K562 (cell line): ENCODE results near the gene CNTFR. TPM values are rescaled to one million over a fixed set of nuclear protein-coding genes. Genes with fewer than 3 reads are reported as not detected.
A peak's percentile ranks its signal among the peaks of the same experiment; 100 is the strongest.

Experiments used
- ATAC-seq: fragments of 200-7000 bp; cut with Tn5 transposase; 3 replicates; pipeline ENCODE4 v1.9.1; 2020; ENCODE audit warnings: moderate library complexity
- BruUV-seq: library from RNA; stranded (reverse); fragments of 400-500 nt; replicated peaks from 2 replicates; lab custom pipeline; 2021; lab: Mats Ljungman, UMichigan
- CTCF ChIA-PET: fragments of 300-600 bp; formaldehyde crosslinking; extraction: SDS; loops from one replicate; lab custom pipeline; 2021; ENCODE audit warnings: low intra/inter-chr PET ratio; lab: Yijun Ruan, JAX
- POLR2A ChIA-PET: fragments of 300-600, 350-650 bp; sonication (Branson Sonifier 250); formaldehyde crosslinking; extraction: SDS; loops from one replicate; lab custom pipeline; 2021; ENCODE audit warnings: antibody characterized with exemption, inconsistent platforms; lab: Yijun Ruan, JAX
- DNase-seq, 4 experiments: peaks; one replicate each; pipeline versions ENCODE4 v3.0.0 to v3.0.0-alpha.2; 2011 to 2018; ENCODE audit warnings: low spot score in 3 of 4, mixed read lengths in 3 of 4; ENCODE audit errors: extremely low read depth in 1 of 4
- FAIRE-seq: peaks from 2 replicates; lab custom pipeline; 2011; peaks lifted over from hg19 to GRCh38; lab: Jason Lieb, UNC
- H2AFZ ChIP-seq: 2 replicates; pipeline ENCODE4 v1.6.0; 2011; ENCODE audit warnings: low read depth, low read length, control low read depth, inconsistent platforms
- H3K27ac ChIP-seq: fragments of 200-600 bp; 3 replicates; pipeline ENCODE4 v1.8.0; 2011; ENCODE audit warnings: low read depth, mild to moderate bottlenecking, control low read depth, inconsistent platforms, low read length, moderate library complexity, mixed read lengths; ENCODE audit errors: extremely low read depth
- H3K27me3 ChIP-seq, 2 experiments: fragments of 300-600 bp in 1 of 2; 2 replicates in 1 of 2; 3 replicates in 1 of 2; pipeline versions ENCODE4 v1.6.0 to v1.8.0; 2011; ENCODE audit warnings: inconsistent platforms in 2 of 2, low read length in 2 of 2, mild to moderate bottlenecking in 1 of 2, mixed read lengths in 1 of 2, moderate library complexity in 1 of 2; ENCODE audit not compliant: control insufficient read depth in 2 of 2, insufficient read depth in 2 of 2
- H3K36me3 ChIP-seq: fragments of 300-600 bp; 3 replicates; pipeline ENCODE4 v1.8.0; 2011; ENCODE audit warnings: mild to moderate bottlenecking, low read length, inconsistent platforms; ENCODE audit not compliant: control insufficient read depth, insufficient read depth
- H3K4me1 ChIP-seq, 2 experiments: fragments of 200-600 bp in 1 of 2; replicated peaks in 1 of 2; 2 replicates in 1 of 2; 3 replicates in 1 of 2; pipeline versions ENCODE4 v1.5.1 to v1.8.0; 2011; ENCODE audit warnings: inconsistent platforms in 2 of 2, low read length in 2 of 2, mild to moderate bottlenecking in 1 of 2, mixed read lengths in 1 of 2, moderate library complexity in 1 of 2; ENCODE audit not compliant: control insufficient read depth in 2 of 2, insufficient read depth in 2 of 2
- H3K4me2 ChIP-seq: 2 replicates; pipeline ENCODE4 v1.6.1; 2011; ENCODE audit warnings: low read length, control low read depth, inconsistent platforms, mixed read lengths; ENCODE audit not compliant: insufficient read depth
- H3K4me3 ChIP-seq: fragments of 200-600 bp; sonication (generic), shearing (Covaris generic); 2 replicates; pipeline ENCODE4 v1.5.1; 2016; ENCODE audit warnings: control low read depth, inconsistent platforms
- H3K79me2 ChIP-seq: fragments of 200-600 bp; 3 replicates; pipeline ENCODE4 v1.8.0; 2011; ENCODE audit warnings: low read length, inconsistent platforms; ENCODE audit not compliant: control insufficient read depth, insufficient read depth
- H3K9ac ChIP-seq, 2 experiments: 2 replicates each; pipeline versions ENCODE4 v1.6.0 to v1.6.1; 2011; ENCODE audit warnings: low read depth in 2 of 2, low read length in 2 of 2, control low read depth in 1 of 2, inconsistent platforms in 1 of 2, mild to moderate bottlenecking in 1 of 2, mixed read lengths in 1 of 2; ENCODE audit not compliant: insufficient read depth in 1 of 2
- H3K9me1 ChIP-seq: one replicate; pipeline ENCODE4 v1.6.0; 2011; ENCODE audit warnings: inconsistent platforms, mild to moderate bottlenecking, low read length, moderate library complexity; ENCODE audit not compliant: control insufficient read depth, insufficient read depth
- H3K9me3 ChIP-seq: replicated peaks from 2 replicates; pipeline ENCODE4 v1.5.1; 2011; ENCODE audit warnings: low read depth, low read length, inconsistent platforms; ENCODE audit not compliant: control insufficient read depth, insufficient read depth
- H4K20me1 ChIP-seq: replicated peaks from 2 replicates; pipeline ENCODE4 v1.6.1; 2011; ENCODE audit warnings: low read length, inconsistent platforms, mixed read lengths; ENCODE audit not compliant: control insufficient read depth, insufficient read depth
- MYBL2 ChIP-seq, 2 experiments: fragments of 450-650 bp in 1 of 2; sonication (generic) in 1 of 2; formaldehyde crosslinking in 1 of 2; IDR thresholded peaks; 2 replicates each; pipeline versions ENCODE4 v1.6.1 to v1.8.1; 2017 to 2022; ENCODE audit warnings: borderline replicate concordance in 1 of 2, inconsistent platforms in 1 of 2, low read depth in 1 of 2, mild to moderate bottlenecking in 1 of 2, missing genetic modification reagents in 1 of 2, moderate library complexity in 1 of 2
- RFX1 ChIP-seq: fragments of 450-650 bp; IDR thresholded peaks from 2 replicates; pipeline ENCODE4 v1.6.1; 2016; ENCODE audit warnings: mild to moderate bottlenecking, moderate library complexity
- RREB1 ChIP-seq: fragments of 250-450 bp; sonication (Bioruptor Pico); IDR thresholded peaks from 2 replicates; pipeline ENCODE4 v1.4.0; 2020
- SMC3 ChIP-seq: conservative IDR thresholded peaks from 2 replicates; pipeline ENCODE4 v1.6.1; 2011; ENCODE audit warnings: low read depth, low read length, improper control_type of control experiment; ENCODE audit not compliant: insufficient read depth
- WGBS: fragments of 100-300 bp; shearing (Covaris generic); methylation state at CpG from one replicate; pipeline ENCODE4 v1.1.6; 2016; ENCODE audit warnings: low coverage, mixed read lengths; ENCODE audit not compliant: insufficient coverage; ENCODE audit errors: missing lambda C conversion rate; 5-methylcytosine and 5-hydroxymethylcytosine counted together
- in situ Hi-C: fragments of 300-500 bp; cut with MboI; formaldehyde crosslinking; loops from 4 replicates; pipeline ENCODE4 v1.15.0; 2018; ENCODE audit warnings: inconsistent platforms, mixed read lengths
- intact Hi-C: fragments of 100-400 bp; cut with micrococcal nuclease; formaldehyde crosslinking; loops from 2 replicates; pipeline ENCODE4 v1.14.2; 2022
- polyA plus RNA-seq, 8 experiments: library from polyadenylated mRNA; depleted of rRNA in 4 of 8; stranded (reverse) in 5 of 8; unstranded in 3 of 8; fragments of >200 nt; fragmentation: Nextera tagmentation in 2 of 8; fragmentation: Illumina TruSeq in 1 of 8; extraction: Ambion mirVana in 2 of 8; extraction: Trizol in 1 of 8; gene quantifications; 2 replicates each; pipeline versions ENCODE4 v1.2.1 to v1.2.3, GENCODE V29; 2011 to 2014; ENCODE audit warnings: inconsistent platforms in 1 of 8, missing spikeins in 1 of 8
- total RNA-seq, 7 experiments: library from RNA; depleted of rRNA in 6 of 7; stranded (reverse); fragments of >200 nt in 6 of 7; fragmentation: Illumina TruSeq in 2 of 7; extraction: Trizol in 2 of 7; gene quantifications; 2 replicates each; pipeline versions ENCODE4 v1.2.1 to v1.2.3, GENCODE V29; 2011 to 2021; ENCODE audit warnings: low replicate concordance in 1 of 7

Gene CNTFR
- total and polyA plus RNA-seq, 9 of the 15 experiments (the other 6 are each of a cell fraction or from before 2014, with no cell fraction given) = not detected

- TF ChIP-seq RREB1 (no peak), SMC3 (peak; percentile 84)
Observed at GRCh38 chr9:34603610-34604231, 14.2 kb upstream of the CNTFR start (continued).

DNA sequence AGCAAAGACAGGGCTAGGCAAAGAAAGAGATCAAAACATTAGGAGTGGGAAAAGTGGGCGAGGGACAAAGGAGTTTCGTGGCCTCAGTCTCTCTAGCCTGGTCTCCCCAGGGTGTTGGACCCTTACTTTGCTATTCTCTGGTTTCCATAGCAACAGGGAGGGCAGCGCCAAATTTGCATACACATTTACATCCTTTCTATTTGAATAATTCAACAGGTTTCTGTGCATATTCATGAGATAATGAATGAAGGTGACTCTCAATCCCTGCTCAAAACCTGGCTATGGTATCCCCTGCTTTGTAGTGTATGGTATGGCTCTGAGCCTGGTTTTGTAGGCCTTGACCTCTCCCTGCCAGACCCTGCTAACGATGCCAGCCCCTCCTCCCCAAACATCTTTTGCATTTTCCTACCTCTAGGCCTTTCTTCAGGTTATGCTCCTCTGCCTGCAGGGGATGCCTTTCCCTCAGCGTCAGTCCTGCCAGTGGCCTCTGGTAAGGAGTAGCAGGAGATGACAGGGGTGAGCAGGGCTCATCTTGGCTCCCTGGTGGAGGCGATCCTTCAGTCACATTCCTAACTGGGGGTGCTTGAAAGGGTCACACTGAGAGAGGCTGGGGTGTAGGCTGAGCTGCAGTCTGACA lies 12.5 kb upstream of the CNTFR start:
- Histone ChIP-seq H3K79me2 (no peaks in the 10 kb centered on the region), H3K4me3 (no peak overlapping the region), H3K9ac (no peak overlapping the region), H3K36me3 (no peaks in the 10 kb centered on the region), H3K27ac (no peak overlapping the region), H3K27me3 (no peaks in the 10 kb centered on the region), H3K4me1 (peaks cover 0 to 7% of the 10 kb centered on the region in 2 experiments; a peak in 2 of 5 replicates), H3K9me1 (no peaks in the 10 kb centered on the region), H3K9me3 (no peaks in the 10 kb centered on the region), H2AFZ (no peak overlapping the region), H4K20me1 (peaks cover 10% of the 10 kb centered on the region; the same call in 1 of the 2 replicates), H3K4me2 (no peak overlapping the region)
- CTCF ChIA-PET = interaction anchor here (1.0 kb wide), 1 partner anchor 53 kb away, joined by 3 read pairs; no protein-coding TSS in a partner anchor
- BruUV-seq = no TSS peak
- DNase-seq (no peak), FAIRE-seq (no peak), ATAC-seq (no peak)
- intact Hi-C loops (no loop called here), in situ Hi-C loops (loop anchor here (10.0 kb wide), 1 partner anchor 197 kb away; no protein-coding TSS in a partner anchor)
- no peak for TF ChIP-seq MYBL2 (IDR thresholded peaks at IDR 0.05; ENCODE audit: low read depth)
- TF ChIP-seq MYBL2 (CRISPR knock-in tag; IDR thresholded peaks at IDR 0.05; ENCODE audit: borderline replicate concordance) = no peak
- TF ChIP-seq RFX1 = peak; percentile 85
- POLR2A ChIA-PET = interaction anchor here (0.8 kb wide), 1 partner anchor 10 kb away, joined by 4 read pairs; the partner anchor contains the start of gene RPP25L
- 0% methylated on average over 5 of the region's 6 CpGs for WGBS
